Ishikawa (cell line): ENCODE measurements around the gene CYP3A7.

Experiments used
- CEBPB ChIP-seq: IDR thresholded peaks from 2 replicates; pipeline ENCODE4 v1.6.1; 2012
- CREB1 ChIP-seq: IDR thresholded peaks from 2 replicates; pipeline ENCODE4 v1.6.1; 2012; ENCODE audit warnings: low read depth
- EGR1 ChIP-seq: IDR thresholded peaks from 2 replicates; pipeline ENCODE4 v1.6.1; 2012
- EP300 ChIP-seq: IDR thresholded peaks from 2 replicates; pipeline ENCODE4 v1.6.1; 2012; ENCODE audit warnings: borderline replicate concordance
- FOXM1 ChIP-seq: IDR thresholded peaks from 2 replicates; pipeline ENCODE4 v1.6.1; 2012; ENCODE audit warnings: low read depth, borderline replicate concordance
- NFIC ChIP-seq: IDR thresholded peaks from 2 replicates; pipeline ENCODE4 v1.6.1; 2012
- RAD21 ChIP-seq: IDR thresholded peaks from 2 replicates; pipeline ENCODE4 v1.6.1; 2012; ENCODE audit warnings: low read depth
- TAF1 ChIP-seq: IDR thresholded peaks from 2 replicates; pipeline ENCODE4 v1.6.1; 2012; ENCODE audit warnings: low read depth, mild to moderate bottlenecking
- TCF12 ChIP-seq: IDR thresholded peaks from 2 replicates; pipeline ENCODE4 v1.6.1; 2012; ENCODE audit warnings: low read depth
- TEAD4 ChIP-seq: IDR thresholded peaks from 2 replicates; pipeline ENCODE4 v1.6.1; 2012
- YY1 ChIP-seq: IDR thresholded peaks from 2 replicates; pipeline ENCODE4 v1.6.1; 2012; ENCODE audit warnings: low read depth
- ZBTB7A ChIP-seq: IDR thresholded peaks from 2 replicates; pipeline ENCODE4 v1.6.1; 2012; ENCODE audit warnings: low read depth
- TF ChIP-seq, protein P1 (sequence below): IDR thresholded peaks from 2 replicates; pipeline ENCODE4 v1.6.1; 2012
- TF ChIP-seq, protein P2 (sequence below): IDR thresholded peaks from 2 replicates; pipeline ENCODE4 v1.6.1; 2012
- TF ChIP-seq, protein P3 (sequence below): IDR thresholded peaks from 2 replicates; pipeline ENCODE4 v1.6.1; 2012; ENCODE audit warnings: low read depth, mild to moderate bottlenecking

Gene CYP3A7

DNA sequence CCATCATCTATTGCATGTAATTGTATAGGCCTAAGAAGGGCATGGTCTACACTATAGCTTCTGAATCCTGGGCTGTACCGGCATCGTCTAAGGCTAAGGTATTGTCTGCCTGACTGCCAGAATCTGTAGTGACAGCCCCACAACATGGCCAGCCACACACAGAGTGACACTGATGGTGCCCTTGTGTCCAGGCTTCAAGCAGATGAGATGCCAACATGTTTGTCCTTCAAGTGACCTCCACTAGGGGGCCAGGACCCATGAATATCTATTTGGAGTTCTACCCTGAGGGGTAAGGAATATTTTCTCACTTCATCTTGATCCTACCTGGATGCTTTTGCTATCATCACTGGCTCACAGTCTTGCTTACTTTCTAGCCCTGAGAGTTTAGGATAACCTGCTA lies 1.5 kb downstream of the CYP3A7 start:
- TF ChIP-seq YY1 (no peak), EP300 (no peak), EGR1 (no peak), TAF1 (no peak), NFIC (no peak), ZBTB7A (no peak), CEBPB (no peak), TEAD4 (no peak), RAD21 (no peak)
- TF ChIP-seq, protein P1, sequence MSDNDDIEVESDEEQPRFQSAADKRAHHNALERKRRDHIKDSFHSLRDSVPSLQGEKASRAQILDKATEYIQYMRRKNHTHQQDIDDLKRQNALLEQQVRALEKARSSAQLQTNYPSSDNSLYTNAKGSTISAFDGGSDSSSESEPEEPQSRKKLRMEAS = no peak
- TF ChIP-seq, protein P2, sequence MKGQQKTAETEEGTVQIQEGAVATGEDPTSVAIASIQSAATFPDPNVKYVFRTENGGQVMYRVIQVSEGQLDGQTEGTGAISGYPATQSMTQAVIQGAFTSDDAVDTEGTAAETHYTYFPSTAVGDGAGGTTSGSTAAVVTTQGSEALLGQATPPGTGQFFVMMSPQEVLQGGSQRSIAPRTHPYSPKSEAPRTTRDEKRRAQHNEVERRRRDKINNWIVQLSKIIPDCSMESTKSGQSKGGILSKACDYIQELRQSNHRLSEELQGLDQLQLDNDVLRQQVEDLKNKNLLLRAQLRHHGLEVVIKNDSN = no peak

DNA sequence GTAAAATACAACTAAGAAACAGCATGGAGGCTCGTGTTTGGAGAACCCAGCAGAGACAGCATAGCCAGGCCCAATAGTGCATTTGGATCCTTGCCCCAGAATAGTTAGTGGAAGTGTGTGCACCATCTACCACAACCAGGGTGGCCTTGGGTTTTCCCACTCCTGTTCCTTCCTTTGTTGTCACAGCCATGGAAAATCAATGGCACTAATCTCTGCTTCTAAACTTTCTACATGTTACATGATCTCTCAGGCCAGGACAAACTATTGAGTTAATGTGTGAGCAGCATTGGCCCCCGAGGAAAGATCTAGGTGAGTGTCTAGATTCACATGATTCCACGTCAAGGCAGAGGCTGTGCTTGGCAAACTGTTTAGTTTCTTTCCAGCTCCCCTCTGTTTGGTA lies 2.0 kb downstream of the CYP3A7 start:
- TF ChIP-seq TAF1 (no peak), TCF12 (no peak), NFIC (no peak)

DNA sequence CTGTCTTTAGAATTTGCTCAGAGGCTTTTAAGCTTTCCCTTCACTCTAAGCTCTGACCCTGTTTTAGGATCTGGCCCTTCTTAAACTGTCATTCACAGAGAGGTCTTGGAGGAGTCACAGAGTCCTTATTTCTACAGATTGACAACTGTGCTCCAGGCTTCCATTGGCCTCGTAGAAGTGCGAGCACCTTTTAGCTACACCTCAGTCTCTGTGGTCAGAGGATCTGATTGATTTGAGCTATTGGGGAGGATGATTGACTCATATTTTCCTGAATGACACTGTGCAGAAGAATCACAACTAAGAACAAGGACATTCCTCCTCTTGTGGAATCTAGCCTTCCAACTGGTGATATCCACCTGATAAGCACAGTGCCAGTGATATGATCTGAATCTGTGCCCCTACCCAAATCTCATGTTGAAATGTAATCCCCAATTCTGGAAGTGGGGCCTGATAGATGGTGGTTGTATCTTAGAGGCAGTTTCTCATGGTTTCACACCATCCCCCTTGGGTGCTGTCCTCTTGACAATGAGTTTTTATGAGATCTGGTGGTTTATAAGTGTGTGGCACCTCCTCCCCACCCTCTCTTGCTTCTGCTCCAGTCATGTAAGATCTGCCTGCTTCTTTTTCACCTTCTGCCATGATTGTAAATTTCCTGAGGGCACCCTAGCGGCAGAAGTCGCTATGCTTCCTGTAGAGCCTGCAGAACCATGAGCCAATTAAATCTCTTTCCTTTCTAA lies 3.2 kb downstream of the CYP3A7 start:
- TF ChIP-seq TCF12 (no peak), TEAD4 (no peak), CREB1 (no peak), RAD21 (no peak), TAF1 (no peak), EP300 (no peak), CEBPB (no peak), YY1 (no peak), FOXM1 (no peak), EGR1 (no peak)
- TF ChIP-seq, protein P2 = no peak
- TF ChIP-seq, protein P1 = no peak
- TF ChIP-seq, protein P3, sequence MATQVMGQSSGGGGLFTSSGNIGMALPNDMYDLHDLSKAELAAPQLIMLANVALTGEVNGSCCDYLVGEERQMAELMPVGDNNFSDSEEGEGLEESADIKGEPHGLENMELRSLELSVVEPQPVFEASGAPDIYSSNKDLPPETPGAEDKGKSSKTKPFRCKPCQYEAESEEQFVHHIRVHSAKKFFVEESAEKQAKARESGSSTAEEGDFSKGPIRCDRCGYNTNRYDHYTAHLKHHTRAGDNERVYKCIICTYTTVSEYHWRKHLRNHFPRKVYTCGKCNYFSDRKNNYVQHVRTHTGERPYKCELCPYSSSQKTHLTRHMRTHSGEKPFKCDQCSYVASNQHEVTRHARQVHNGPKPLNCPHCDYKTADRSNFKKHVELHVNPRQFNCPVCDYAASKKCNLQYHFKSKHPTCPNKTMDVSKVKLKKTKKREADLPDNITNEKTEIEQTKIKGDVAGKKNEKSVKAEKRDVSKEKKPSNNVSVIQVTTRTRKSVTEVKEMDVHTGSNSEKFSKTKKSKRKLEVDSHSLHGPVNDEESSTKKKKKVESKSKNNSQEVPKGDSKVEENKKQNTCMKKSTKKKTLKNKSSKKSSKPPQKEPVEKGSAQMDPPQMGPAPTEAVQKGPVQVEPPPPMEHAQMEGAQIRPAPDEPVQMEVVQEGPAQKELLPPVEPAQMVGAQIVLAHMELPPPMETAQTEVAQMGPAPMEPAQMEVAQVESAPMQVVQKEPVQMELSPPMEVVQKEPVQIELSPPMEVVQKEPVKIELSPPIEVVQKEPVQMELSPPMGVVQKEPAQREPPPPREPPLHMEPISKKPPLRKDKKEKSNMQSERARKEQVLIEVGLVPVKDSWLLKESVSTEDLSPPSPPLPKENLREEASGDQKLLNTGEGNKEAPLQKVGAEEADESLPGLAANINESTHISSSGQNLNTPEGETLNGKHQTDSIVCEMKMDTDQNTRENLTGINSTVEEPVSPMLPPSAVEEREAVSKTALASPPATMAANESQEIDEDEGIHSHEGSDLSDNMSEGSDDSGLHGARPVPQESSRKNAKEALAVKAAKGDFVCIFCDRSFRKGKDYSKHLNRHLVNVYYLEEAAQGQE = no peak

DNA sequence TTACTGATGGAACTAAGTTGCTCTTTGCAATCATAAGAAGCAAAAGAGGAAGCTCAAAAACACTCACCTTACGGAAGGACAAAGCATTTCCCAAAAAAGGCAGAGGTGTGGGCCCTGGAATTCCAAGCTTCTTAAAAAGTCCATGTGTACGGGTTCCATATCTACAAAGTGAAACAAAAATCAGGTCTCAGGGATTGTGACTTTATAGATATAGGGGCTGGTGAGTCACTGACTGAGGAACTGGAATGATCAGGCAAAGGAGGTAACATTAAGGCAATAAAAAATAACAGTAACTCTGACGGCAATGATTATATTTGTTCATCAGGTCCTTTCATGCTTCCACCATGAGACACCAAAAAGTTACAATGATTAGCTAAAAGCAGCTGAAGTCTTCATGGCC lies 4.0 kb downstream of the CYP3A7 start:
- TF ChIP-seq TCF12 (no peak), EGR1 (no peak)

DNA sequence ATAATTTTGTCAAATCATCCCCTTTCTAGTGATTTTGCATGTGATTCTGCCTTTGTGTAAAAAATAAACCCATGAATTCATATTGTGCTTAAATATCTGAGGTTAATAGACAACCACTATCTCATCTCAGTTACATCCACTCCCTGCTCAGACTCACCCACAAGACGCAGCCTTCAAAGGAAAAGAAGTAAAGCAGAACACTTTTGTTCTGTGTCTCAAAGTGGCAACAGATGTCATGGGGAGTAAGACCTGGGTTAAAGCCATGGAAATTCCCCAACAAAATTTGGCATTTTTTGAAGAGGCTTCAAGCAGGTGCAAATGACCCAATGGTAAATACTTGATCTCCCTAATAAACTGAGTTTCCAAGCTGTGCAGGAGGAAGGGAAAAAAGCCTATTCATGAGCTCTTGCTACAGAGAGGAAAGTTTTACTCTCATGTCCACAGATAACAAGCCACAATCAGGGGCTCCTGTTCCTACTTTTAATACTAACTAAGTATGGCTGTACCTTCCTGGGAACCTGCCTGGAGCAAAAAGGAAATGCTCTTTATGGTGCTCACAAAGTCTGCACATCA lies 4.7 kb downstream of the CYP3A7 start:
- TF ChIP-seq FOXM1 (no peak), TEAD4 (no peak), EP300 (no peak), ZBTB7A (no peak), TCF12 (no peak), CREB1 (no peak), EGR1 (no peak), CEBPB (no peak), YY1 (no peak), TAF1 (no peak), NFIC (no peak)
- TF ChIP-seq, protein P2 = no peak
- TF ChIP-seq, protein P3 = no peak
- TF ChIP-seq, protein P1 = no peak
